Limb (tissue), 2 donors: ENCODE measurements around the gene NVL.

ENCODE experiments used
- DNase-seq, 2 donors: peaks; one replicate each; pipeline ENCODE4 v3.0.0-alpha.2; 2016; ENCODE audit errors: extremely low spot score in 2 of 2

NVL gene

GRCh38 chr1:224199679-224200078 lies 130.3 kb downstream of the NVL start:
- no peak for DNase-seq

DNA sequence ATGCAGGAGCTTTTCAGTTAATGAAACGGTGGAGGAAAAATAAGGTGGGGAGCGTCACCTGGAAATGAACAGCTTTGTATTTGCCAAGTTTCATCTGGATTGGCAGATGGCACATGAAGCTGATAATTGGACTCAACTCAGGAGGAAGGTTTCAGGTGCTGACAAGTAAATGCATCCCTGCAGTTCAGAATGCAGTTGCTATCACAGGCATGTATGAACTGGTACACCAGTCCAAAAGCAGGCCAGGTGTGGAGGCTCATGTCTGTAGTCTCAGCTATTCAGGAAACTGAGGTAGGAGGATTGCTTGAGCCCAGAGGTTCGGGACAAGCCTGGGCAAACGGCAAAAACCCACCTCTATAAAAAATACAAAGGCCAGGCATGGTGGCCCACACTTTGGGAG lies 131.4 kb downstream of the NVL start:
- no peak for DNase-seq

GRCh38 chr1:224196813-224197600 lies 133.0 kb downstream of the NVL start:
- DNase-seq: no peak

DNA sequence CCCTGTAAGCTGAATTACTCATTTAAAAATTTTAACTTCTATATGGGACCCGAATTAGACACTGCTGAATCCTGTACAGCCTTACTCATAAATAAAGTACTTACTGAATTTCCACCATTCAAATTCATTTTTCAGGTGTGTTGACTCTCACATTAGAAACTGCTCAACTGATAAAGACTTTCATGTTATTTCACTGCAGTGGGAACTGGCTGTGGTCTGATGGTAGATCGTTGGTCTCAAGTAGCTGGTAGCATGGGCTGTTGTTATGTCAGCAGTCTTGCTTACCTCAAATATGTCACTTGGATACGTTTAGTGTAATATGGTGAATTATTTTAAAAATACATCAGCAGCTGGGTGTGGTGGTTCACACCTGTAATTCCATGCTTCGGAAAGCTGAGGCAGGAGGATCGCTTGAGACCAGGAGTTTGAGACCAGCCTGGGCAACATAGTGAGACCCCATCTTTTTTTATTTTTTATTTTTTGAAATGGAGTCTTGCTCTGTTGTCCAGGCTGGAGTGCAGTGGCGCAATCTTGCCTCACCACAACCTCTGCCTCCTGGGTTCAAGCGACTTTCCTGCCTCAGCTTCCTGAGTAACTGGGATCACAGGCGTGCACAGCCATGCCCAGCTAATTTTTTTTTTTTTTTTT lies 136.5 kb downstream of the NVL start:
- no peak for DNase-seq

- DNase-seq: no peak
These were observed 137.7 kb downstream of the NVL start for GRCh38 chr1:224192082-224192788.

- DNase-seq: no peak
These were observed 140.4 kb downstream of the NVL start for GRCh38 chr1:224189561-224189960.

GRCh38 chr1:224188286-224188685 lies 141.7 kb downstream of the NVL start:
- no peak for DNase-seq

- DNase-seq: no peak
These were observed 144.8 kb downstream of the NVL start for GRCh38 chr1:224185208-224185607.

- DNase-seq: peak; percentile 35 to 82
These were observed 146.2 kb downstream of the NVL start for GRCh38 chr1:224183591-224184312.

DNA sequence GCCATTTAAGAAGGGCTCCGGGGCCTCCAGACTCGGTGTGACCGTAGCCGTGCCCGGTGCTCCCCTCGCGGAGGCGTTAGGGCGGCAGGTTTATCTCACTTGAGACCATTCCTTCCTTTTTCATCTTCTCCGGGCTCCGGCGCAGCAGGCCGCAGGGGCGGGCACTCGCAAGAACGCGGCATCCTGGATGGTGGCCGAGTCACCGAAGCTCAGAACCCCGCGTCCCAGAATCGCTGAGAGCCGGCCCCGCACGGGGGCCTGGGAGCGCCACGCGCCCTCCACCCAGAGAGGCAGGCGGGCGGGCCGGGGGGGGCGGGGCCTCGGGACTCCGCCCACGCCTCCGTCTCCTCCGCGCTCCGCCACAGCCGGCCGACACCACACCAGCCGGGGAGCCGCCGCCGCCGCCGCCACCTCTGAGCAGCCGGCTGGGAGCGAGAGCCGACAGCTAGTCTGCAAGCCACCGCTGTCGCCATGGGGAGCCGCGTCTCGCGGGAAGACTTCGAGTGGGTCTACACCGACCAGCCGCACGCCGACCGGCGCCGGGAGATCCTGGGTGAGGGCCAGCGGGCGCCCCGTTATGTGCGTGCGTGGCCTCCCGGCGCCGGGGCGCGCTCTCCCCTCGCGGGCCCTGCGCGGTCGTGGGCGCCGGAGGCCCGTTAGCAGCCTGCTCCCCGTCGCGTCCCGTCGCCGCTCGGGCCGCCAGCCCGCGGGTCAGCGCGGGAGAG lies 146.9 kb downstream of the NVL start, which contains the start of gene DEGS1:
DEGS1 (plus strand) TSS at position 375 of the 725 bp plus-strand sequence; CDS start at position 472, 97 bp downstream.
- peak; percentile 80 to 93 for DNase-seq

GRCh38 chr1:224182057-224182865 lies 147.7 kb downstream of the NVL start:
- DNase-seq: no peak

GRCh38 chr1:224181453-224181810 lies 148.5 kb downstream of the NVL start:
- DNase-seq: no peak

- no peak for DNase-seq
These were observed 149.1 kb downstream of the NVL start for GRCh38 chr1:224180783-224181452.

DNA sequence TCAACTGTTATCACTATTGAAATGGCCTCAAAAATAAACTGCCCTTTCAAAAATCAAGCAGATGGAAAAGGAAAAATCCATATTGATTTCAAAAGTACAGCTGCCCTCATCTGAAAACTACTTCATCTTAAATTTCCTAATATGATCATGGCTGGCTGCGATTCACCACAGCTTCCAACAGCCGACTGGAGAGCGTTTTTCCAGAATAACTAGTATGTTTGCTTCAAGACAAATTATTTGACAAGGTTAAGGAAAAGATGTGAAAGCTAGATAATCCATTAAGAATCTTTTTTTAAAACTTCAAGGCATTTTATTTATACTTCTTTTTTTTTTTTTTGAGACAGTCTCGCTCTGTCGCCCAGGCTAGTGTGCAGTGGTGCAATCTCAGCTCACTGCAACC lies 151.1 kb downstream of the NVL start:
- no peak for DNase-seq

GRCh38 chr1:224177356-224177999 lies 152.5 kb downstream of the NVL start:
- no peak for DNase-seq
